GM12878 (cell line): ENCODE results near the gene GORASP2. TPM values are rescaled to one million over a fixed set of nuclear protein-coding genes. Genes with fewer than 3 reads are reported as not detected.

ENCODE experiments used
- ATAC-seq: fragments of 200-7000 bp; cut with Tn5 transposase; 3 replicates; pipeline ENCODE4 v1.9.1; 2020; ENCODE audit warnings: mild to moderate bottlenecking, moderate library complexity
- BruUV-seq: library from RNA; stranded (reverse); fragments of 400-500 nt; replicated peaks from 2 replicates; lab custom pipeline; 2021; lab: Mats Ljungman, UMichigan
- CTCF ChIA-PET: fragments of 300-600 bp; sonication (Branson Sonifier 250); formaldehyde crosslinking; extraction: SDS; loops from one replicate; lab custom pipeline; 2021; ENCODE audit warnings: inconsistent platforms; lab: Yijun Ruan, JAX
- POLR2A ChIA-PET: fragments of 350-600 bp; formaldehyde crosslinking; extraction: SDS; loops from one replicate; lab custom pipeline; 2021; ENCODE audit warnings: inconsistent platforms; lab: Charles Lee
- RAD21 ChIA-PET: fragments of 300-600 bp; sonication (Branson Sonifier 250); formaldehyde crosslinking; loops from one replicate; lab custom pipeline; 2023; ENCODE audit warnings: antibody characterized with exemption; ENCODE audit not compliant: unreplicated experiment; lab: Charles Lee
- SMC1A ChIA-PET: fragments of 300-600 bp; sonication (Branson Sonifier 250); formaldehyde crosslinking; loops from one replicate; lab custom pipeline; 2023; ENCODE audit not compliant: unreplicated experiment, uncharacterized antibody; lab: Charles Lee
- DNase-seq: peaks from one replicate; pipeline ENCODE4 v3.0.0-alpha.2; 2011; ENCODE audit warnings: low read depth, low spot score
- FAIRE-seq: peaks from 3 replicates; lab custom pipeline; 2011; peaks lifted over from hg19 to GRCh38; lab: Jason Lieb, UNC
- H2AFZ ChIP-seq: 2 replicates; pipeline ENCODE4 v1.6.0; 2011; ENCODE audit warnings: low read depth, low read length, control low read depth; ENCODE audit not compliant: control insufficient read depth
- H3K27ac ChIP-seq: 2 replicates; pipeline ENCODE4 v1.5.1; 2011; ENCODE audit warnings: control low read depth; ENCODE audit not compliant: control insufficient read depth, insufficient read depth
- H3K27me3 ChIP-seq, 2 experiments: replicated peaks in 1 of 2; 2 replicates each; pipeline versions ENCODE4 v1.6.0 to v1.6.1; 2011; ENCODE audit warnings: low read length in 1 of 2; ENCODE audit not compliant: control insufficient read depth in 2 of 2, insufficient read depth in 2 of 2
- H3K36me3 ChIP-seq, 2 experiments: 2 replicates each; pipeline ENCODE4 v1.5.1; 2011; ENCODE audit warnings: low read length in 1 of 2; ENCODE audit not compliant: control insufficient read depth in 2 of 2, insufficient read depth in 2 of 2
- H3K4me1 ChIP-seq: 2 replicates; pipeline ENCODE4 v1.6.1; 2011; ENCODE audit warnings: mild to moderate bottlenecking, low read length, moderate library complexity, mixed read lengths; ENCODE audit not compliant: control insufficient read depth, insufficient read depth
- H3K4me2 ChIP-seq: 2 replicates; pipeline ENCODE4 v1.6.0; 2011; ENCODE audit warnings: control low read depth; ENCODE audit not compliant: control insufficient read depth, insufficient read depth
- H3K4me3 ChIP-seq: fragments of 200-600 bp; sonication (generic); 2 replicates; pipeline ENCODE4 v1.5.1; 2016
- H3K79me2 ChIP-seq: 2 replicates; pipeline ENCODE4 v1.6.0; 2011; ENCODE audit warnings: low read length; ENCODE audit not compliant: control insufficient read depth, insufficient read depth
- H3K9ac ChIP-seq: 2 replicates; pipeline ENCODE4 v1.8.0; 2011; ENCODE audit warnings: low read length, control low read depth, mixed read lengths; ENCODE audit not compliant: control insufficient read depth, insufficient read depth
- H3K9me3 ChIP-seq: replicated peaks from 3 replicates; pipeline ENCODE4 v1.5.1; 2011; ENCODE audit warnings: mild to moderate bottlenecking, low read length; ENCODE audit not compliant: control insufficient read depth, insufficient read depth
- H4K20me1 ChIP-seq: 2 replicates; pipeline ENCODE4 v1.6.0; 2011; ENCODE audit not compliant: control insufficient read depth, insufficient read depth
- CHD2 ChIP-seq: IDR thresholded peaks from 2 replicates; pipeline ENCODE4 v1.6.1; 2011; ENCODE audit warnings: low read depth, low read length, improper control_type of control experiment, borderline replicate concordance
- FOXM1 ChIP-seq: IDR thresholded peaks from 2 replicates; pipeline ENCODE4 v1.6.1; 2012; ENCODE audit warnings: low read depth, mild to moderate bottlenecking, inconsistent platforms, low read length, moderate library complexity
- MTA2 ChIP-seq: fragments of 450-650 bp; IDR thresholded peaks from 2 replicates; pipeline ENCODE4 v1.6.1; 2016; ENCODE audit warnings: low read depth, mild to moderate bottlenecking, moderate library complexity
- NR2F1 ChIP-seq: fragments of 450-650 bp; conservative IDR thresholded peaks from 2 replicates; pipeline ENCODE4 v1.6.1; 2017; ENCODE audit warnings: mild to moderate bottlenecking
- PBX3 ChIP-seq: IDR thresholded peaks from 2 replicates; pipeline ENCODE4 v1.6.1; 2011; ENCODE audit warnings: mild to moderate bottlenecking, low read depth, low read length, moderate library complexity; ENCODE audit not compliant: insufficient replicate concordance
- RCOR1 ChIP-seq: conservative IDR thresholded peaks from 2 replicates; pipeline ENCODE4 v1.6.1; 2012; ENCODE audit warnings: low read depth, low read length, improper control_type of control experiment
- RELA ChIP-seq: fragments of 450-650 bp; IDR thresholded peaks from 2 replicates; pipeline ENCODE4 v1.8.0; 2014; ENCODE audit warnings: borderline replicate concordance; ENCODE audit not compliant: partially characterized antibody
- TBL1XR1 ChIP-seq: IDR thresholded peaks from 2 replicates; pipeline ENCODE4 v1.6.1; 2012; ENCODE audit warnings: low read depth, low read length, improper control_type of control experiment
- ZNF207 ChIP-seq: fragments of 450-650 bp; IDR thresholded peaks from 2 replicates; pipeline ENCODE4 v1.6.1; 2014; ENCODE audit warnings: antibody characterized with exemption, mild to moderate bottlenecking, borderline replicate concordance
- WGBS: methylation state at CpG from one replicate; pipeline ENCODE4 v1.1.6; 2016; ENCODE audit warnings: low lambda C conversion rate; ENCODE audit not compliant: insufficient replicate concordance, insufficient coverage; ENCODE audit errors: missing lambda C conversion rate; 5-methylcytosine and 5-hydroxymethylcytosine counted together
- in situ Hi-C: fragments of 300-500 bp; cut with MboI; formaldehyde crosslinking; loops from 9 replicates; pipeline ENCODE4 v1.14.3; 2018; ENCODE audit warnings: mixed read lengths
- intact Hi-C: fragments of 100-400 bp; cut with micrococcal nuclease; formaldehyde crosslinking; loops from one replicate; pipeline ENCODE4 v1.14.2; 2022; ENCODE audit not compliant: unreplicated experiment
- polyA plus RNA-seq, 11 experiments: library from polyadenylated mRNA; depleted of rRNA in 4 of 11; unstranded in 6 of 11; stranded (reverse) in 5 of 11; fragments of >200 nt; fragmentation: Nextera tagmentation in 4 of 11; fragmentation: Illumina TruSeq in 1 of 11; extraction: Ambion mirVana in 4 of 11; extraction: Trizol in 1 of 11; gene quantifications; 1 replicate in 1 of 11; 2 replicates in 10 of 11; pipeline versions ENCODE4 v1.2.1 to v1.2.3, GENCODE V29; 2011 to 2016; ENCODE audit warnings: inconsistent platforms in 2 of 11, missing spikeins in 2 of 11, low read depth in 1 of 11
- total RNA-seq, 4 experiments: library from RNA; depleted of rRNA in 3 of 4; stranded (reverse); fragments of >200 nt in 3 of 4; fragmentation: Illumina TruSeq in 1 of 4; extraction: Trizol in 1 of 4; gene quantifications; 2 replicates each; pipeline versions ENCODE4 v1.2.1 to v1.2.3, GENCODE V29; 2013 to 2021

Gene GORASP2
- total and polyA plus RNA-seq, 10 of the 15 experiments (the other 5 are each of a cell fraction or from before 2014, with no cell fraction given), result 26.3 to 169 (median 103) TPM

- Histone ChIP-seq H3K36me3 (no peaks in the 10 kb centered on the region), H3K4me1 (no peaks in the 10 kb centered on the region), H3K27me3 (no peaks in the 10 kb centered on the region; a peak in 3 of 4 replicates), H3K9me3 (no peaks in the 10 kb centered on the region), H3K9ac (no peak overlapping the region), H2AFZ (no peak overlapping the region), H3K79me2 (no peaks in the 10 kb centered on the region), H3K27ac (no peak overlapping the region), H3K4me2 (no peak overlapping the region), H4K20me1 (no peaks in the 10 kb centered on the region)
- DNase-seq (no peak), ATAC-seq (no peak), FAIRE-seq (no peak)
- ChIA-PET POLR2A (interaction anchor here (0.6 to 1.4 kb wide), 2 partner anchors 10 to 27 kb away, joined by 4 to 6 read pairs; no protein-coding TSS in a partner anchor), RAD21 (no interaction called here), CTCF (no interaction called here)
- in situ Hi-C loops, result no loop called here
- WGBS, result 48% methylated on average over 4 of the region's 4 CpGs
- BruUV-seq, result no TSS peak
- intact Hi-C loops, result no loop called here
- TF ChIP-seq RCOR1 (no peak), NR2F1 (no peak), ZNF207 (no peak), PBX3 (no peak), CHD2 (no peak), RELA (no peak), FOXM1 (no peak), MTA2 (no peak), TBL1XR1 (no peak)
- TF ChIP-seq, all 136 proteins: peak for 0
- H3K4me3 ChIP-seq, result no peak overlapping the region
- SMC1A ChIA-PET, result interaction anchor here (0.8 to 1.8 kb wide), 4 partner anchors 9 to 61 kb away, joined by 3 to 7 read pairs (median 3); no protein-coding TSS in a partner anchor
Observed at GRCh38 chr2:170896622-170897021, 32.4 kb upstream of the GORASP2 start.
